Prostate gland (tissue), 2 donors: Measurements from ENCODE around the gene PANK2. TPM values are rescaled to one million over a fixed set of nuclear protein-coding genes. Genes with fewer than 3 reads are reported as not detected.
"Not testable (repeated sequence)": the region's sequence is repeated elsewhere in the genome, so short reads cannot be mapped to it uniquely, and the experiment has no call there.

ENCODE experiments used
- DNase-seq: peaks from one replicate; pipeline ENCODE4 v3.0.0-alpha.2; 2019; ENCODE audit warnings: low spot score
- H3K27ac ChIP-seq, 2 donors: fragments of 200-600 bp; sonication (generic); 2 replicates each; pipeline ENCODE4 v1.5.1; 2017 to 2019
- H3K27me3 ChIP-seq: fragments of 200-600 bp; sonication (generic); replicated peaks from 2 replicates; pipeline ENCODE4 v1.5.1; 2019; ENCODE audit not compliant: insufficient read depth
- H3K36me3 ChIP-seq, 2 donors: fragments of 200-600 bp; sonication (generic); 1 replicate in 1 of 2; 2 replicates in 1 of 2; pipeline versions ENCODE4 v1.5.1 to v1.8.1; 2017 to 2019
- H3K4me1 ChIP-seq: fragments of 200-600 bp; sonication (generic); replicated peaks from 2 replicates; pipeline ENCODE4 v1.5.1; 2019
- H3K4me3 ChIP-seq, 2 donors: fragments of 200-600 bp; sonication (generic); 2 replicates each; pipeline ENCODE4 v1.5.1; 2017 to 2019
- H3K9me3 ChIP-seq: fragments of 200-600 bp; sonication (generic); 2 replicates; pipeline ENCODE4 v1.5.1; 2017
- POLR2A ChIP-seq: fragments of 450-650 bp; IDR thresholded peaks from one replicate; pipeline ENCODE4 v1.6.1; 2016; ENCODE audit warnings: antibody characterized with exemption, mild to moderate bottlenecking
- POLR2AphosphoS5 ChIP-seq: sonication (generic); formaldehyde crosslinking; IDR thresholded peaks from one replicate; pipeline ENCODE4 v1.6.1; 2017; ENCODE audit warnings: antibody characterized with exemption
- WGBS: methylation state at CpG from one replicate; pipeline ENCODE4 v1.1.5; 2018; 5-methylcytosine and 5-hydroxymethylcytosine counted together
- intact Hi-C: fragments of 100-400 bp; cut with DNase I; formaldehyde crosslinking; loops from one replicate; pipeline ENCODE4 v1.14.2; 2022
- total RNA-seq, 2 donors: library from RNA; depleted of rRNA; stranded (reverse); fragments of >200 nt; gene quantifications; one replicate each; pipeline ENCODE4 v1.1.0, GENCODE V29; 2016
- TF ChIP-seq, protein P1 (sequence below), 4 experiments: fragments of 200-600 bp in 2 of 4; fragments of 450-650 bp in 2 of 4; sonication (generic) in 2 of 4; IDR thresholded peaks; 1 replicate in 3 of 4; 2 replicates in 1 of 4; pipeline ENCODE4 v1.5.1; 2016 to 2019; ENCODE audit warnings: antibody characterized with exemption in 4 of 4, mild to moderate bottlenecking in 2 of 4, moderate library complexity in 2 of 4

The PANK2 gene
- total RNA-seq, 2 donors from 2014 or later: 49.7 to 53.9 TPM

DNA sequence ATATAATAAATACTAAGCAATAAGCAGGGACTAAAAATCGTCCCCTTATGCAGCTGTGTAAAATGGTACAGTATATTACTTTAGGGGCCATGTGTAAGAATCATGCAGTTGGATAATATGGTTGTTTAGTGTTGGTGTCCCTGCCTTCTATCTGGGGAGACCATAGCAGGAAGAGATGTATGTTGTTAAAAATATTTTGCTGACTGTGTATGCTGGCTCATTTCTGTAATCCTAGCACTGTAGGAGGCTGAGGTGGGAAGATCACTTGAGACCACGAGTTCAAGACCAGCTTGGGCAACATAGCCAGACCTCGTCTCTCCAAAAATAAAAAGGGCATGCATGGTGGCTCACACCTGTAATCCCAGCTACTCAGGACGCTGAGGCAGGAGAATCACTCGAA, 5.6 kb downstream of the PANK2 start:
- no peak overlapping the region for H3K4me3 ChIP-seq
- WGBS: 76% methylated on average over 5 of the region's 5 CpGs
- H3K27ac ChIP-seq: no peak overlapping the region
- intact Hi-C loops: no loop called here
- no peaks in the 10 kb centered on the region for H3K9me3 ChIP-seq
- peaks cover 9% of the 10 kb centered on the region for H3K4me1 ChIP-seq
- H3K27me3 ChIP-seq: no peaks in the 10 kb centered on the region
- DNase-seq: no peak
- H3K36me3 ChIP-seq: no peaks in the 10 kb centered on the region
- TF ChIP-seq POLR2A (no peak), POLR2AphosphoS5 (no peak)
- TF ChIP-seq, protein P1, sequence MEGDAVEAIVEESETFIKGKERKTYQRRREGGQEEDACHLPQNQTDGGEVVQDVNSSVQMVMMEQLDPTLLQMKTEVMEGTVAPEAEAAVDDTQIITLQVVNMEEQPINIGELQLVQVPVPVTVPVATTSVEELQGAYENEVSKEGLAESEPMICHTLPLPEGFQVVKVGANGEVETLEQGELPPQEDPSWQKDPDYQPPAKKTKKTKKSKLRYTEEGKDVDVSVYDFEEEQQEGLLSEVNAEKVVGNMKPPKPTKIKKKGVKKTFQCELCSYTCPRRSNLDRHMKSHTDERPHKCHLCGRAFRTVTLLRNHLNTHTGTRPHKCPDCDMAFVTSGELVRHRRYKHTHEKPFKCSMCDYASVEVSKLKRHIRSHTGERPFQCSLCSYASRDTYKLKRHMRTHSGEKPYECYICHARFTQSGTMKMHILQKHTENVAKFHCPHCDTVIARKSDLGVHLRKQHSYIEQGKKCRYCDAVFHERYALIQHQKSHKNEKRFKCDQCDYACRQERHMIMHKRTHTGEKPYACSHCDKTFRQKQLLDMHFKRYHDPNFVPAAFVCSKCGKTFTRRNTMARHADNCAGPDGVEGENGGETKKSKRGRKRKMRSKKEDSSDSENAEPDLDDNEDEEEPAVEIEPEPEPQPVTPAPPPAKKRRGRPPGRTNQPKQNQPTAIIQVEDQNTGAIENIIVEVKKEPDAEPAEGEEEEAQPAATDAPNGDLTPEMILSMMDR (IDR thresholded peaks at IDR 0.05): no peak

GRCh38 chr20:3896302-3896701, 7.1 kb downstream of the PANK2 start:
- Histone ChIP-seq H3K4me1 (peaks cover 9% of the 10 kb centered on the region), H3K27ac (no peak overlapping the region), H3K4me3 (no peak overlapping the region), H3K27me3 (no peaks in the 10 kb centered on the region), H3K9me3 (no peaks in the 10 kb centered on the region), H3K36me3 (no peaks in the 10 kb centered on the region)
- intact Hi-C loops: no loop called here
- DNase-seq: no peak
- WGBS: 83% methylated on average over 4 of the region's 4 CpGs
- no peak for TF ChIP-seq POLR2AphosphoS5
- TF ChIP-seq, protein P1 (IDR thresholded peaks at IDR 0.05): no peak
- TF ChIP-seq POLR2A: no peak

DNA sequence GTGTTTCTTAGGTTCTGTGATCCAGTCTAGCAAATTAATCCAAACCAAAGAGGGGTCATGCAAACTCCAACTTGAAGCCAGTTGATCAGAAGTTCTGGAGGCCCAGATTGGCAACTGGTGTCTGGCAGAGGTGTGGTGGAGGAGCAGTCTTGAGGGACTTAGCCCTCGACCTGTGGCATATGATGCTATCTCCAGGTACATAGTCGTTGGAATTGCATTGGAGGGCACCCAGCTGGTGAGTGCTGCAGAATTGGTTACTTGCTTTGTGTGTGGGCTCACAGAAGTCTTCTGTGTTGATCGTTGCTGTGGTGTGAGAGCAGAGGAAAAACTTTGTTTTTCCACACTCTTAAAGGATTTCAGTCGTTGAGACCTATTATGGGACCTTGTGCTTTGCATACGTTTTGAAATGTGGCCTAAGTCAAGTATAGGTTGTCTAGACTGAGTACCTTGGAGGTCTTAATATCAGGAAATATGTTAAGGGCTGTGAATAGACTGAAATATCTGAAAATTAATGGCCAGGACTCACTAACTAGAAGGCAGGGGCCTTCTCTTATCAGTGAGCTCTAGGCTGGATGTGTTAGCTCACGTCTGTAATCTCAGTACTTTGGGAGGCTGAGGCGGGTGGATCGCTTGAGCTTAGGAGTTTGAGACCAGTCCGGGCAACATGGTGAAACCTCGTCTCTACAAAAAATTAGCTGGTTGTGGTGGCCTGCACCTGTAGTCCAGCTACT, 7.8 kb downstream of the PANK2 start:
- intact Hi-C loops: no loop called here
- Histone ChIP-seq H3K36me3 (no peaks in the 10 kb centered on the region), H3K4me1 (peaks cover 9% of the 10 kb centered on the region), H3K27ac (no peak overlapping the region), H3K9me3 (no peaks in the 10 kb centered on the region), H3K4me3 (no peak overlapping the region), H3K27me3 (no peaks in the 10 kb centered on the region)
- TF ChIP-seq, protein P1 (IDR thresholded peaks at IDR 0.05): no peak
- TF ChIP-seq POLR2AphosphoS5 (no peak), POLR2A (no peak)
- 69% methylated on average over 10 of the region's 10 CpGs for WGBS
- DNase-seq: no peak

DNA sequence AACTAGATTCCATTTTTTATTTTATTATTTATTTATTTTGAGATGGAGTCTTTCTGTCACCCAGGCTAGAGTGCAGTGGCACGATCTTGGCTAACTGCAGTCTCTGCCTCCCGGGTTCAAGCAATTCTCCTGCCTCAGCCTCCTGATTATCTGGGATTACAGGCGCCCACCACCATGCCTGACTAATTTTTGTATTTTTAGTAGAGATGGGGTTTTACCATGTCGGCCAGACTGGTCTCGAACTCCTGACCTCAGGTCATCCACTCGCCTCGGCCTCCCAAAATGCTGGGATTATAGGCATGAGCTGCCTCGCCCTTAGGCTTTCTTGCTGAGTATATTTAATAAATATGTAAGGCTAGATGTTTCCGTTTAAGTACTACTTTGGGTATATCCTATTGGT, 9.0 kb downstream of the PANK2 start:
- intact Hi-C loops, H3K36me3 ChIP-seq, DNase-seq, H3K4me3 ChIP-seq, H3K27me3 ChIP-seq, H3K9me3 ChIP-seq, H3K27ac ChIP-seq, H3K4me1 ChIP-seq: not testable (repeated sequence)
- WGBS: 87% methylated on average over 9 of the region's 9 CpGs

GRCh38 chr20:3898639-3899038, 9.5 kb downstream of the PANK2 start:
- no peak for DNase-seq
- no peaks in the 10 kb centered on the region for H3K27me3 ChIP-seq
- H3K9me3 ChIP-seq: no peaks in the 10 kb centered on the region
- no peak overlapping the region for H3K4me3 ChIP-seq
- no peak overlapping the region for H3K27ac ChIP-seq
- no peaks in the 10 kb centered on the region for H3K36me3 ChIP-seq
- peaks cover 9% of the 10 kb centered on the region for H3K4me1 ChIP-seq
- intact Hi-C loops: no loop called here
- 41% methylated on average over 4 of the region's 4 CpGs for WGBS
- TF ChIP-seq, protein P1 (IDR thresholded peaks at IDR 0.05): no peak
- no peak for TF ChIP-seq POLR2A
- TF ChIP-seq POLR2AphosphoS5: no peak
